Kidney (tissue), 14 donors: ENCODE results near the gene CRKL. TPM values are rescaled to one million over a fixed set of nuclear protein-coding genes. Genes with fewer than 3 reads are reported as not detected.
A peak's percentile ranks its signal among the peaks of the same experiment; 100 is the strongest.

ENCODE experiments used
- DNase-seq, 5 donors: peaks; one replicate each; pipeline ENCODE4 v3.0.0-alpha.2; 2013 to 2020
- FAIRE-seq: peaks from 2 replicates; lab custom pipeline; 2012; peaks lifted over from hg19 to GRCh38; lab: Jason Lieb, UNC
- H3K27ac ChIP-seq, 2 donors: one replicate each; pipeline ENCODE4 v1.7.0; 2013; ENCODE audit warnings: low read depth in 2 of 2, low read length in 2 of 2, inconsistent platforms in 1 of 2
- H3K27me3 ChIP-seq: one replicate; pipeline ENCODE4 v1.7.1; 2013; ENCODE audit warnings: low read length, inconsistent platforms; ENCODE audit not compliant: control insufficient read depth, insufficient read depth
- H3K36me3 ChIP-seq, 3 donors: one replicate each; pipeline versions ENCODE4 v1.7.0 to v1.7.1; 2013; ENCODE audit warnings: low read length in 3 of 3, control low read depth in 1 of 3, inconsistent platforms in 1 of 3; ENCODE audit not compliant: insufficient read depth in 3 of 3, control insufficient read depth in 2 of 3
- H3K4me1 ChIP-seq, 3 donors: one replicate each; pipeline versions ENCODE4 v1.7.0 to v1.7.1; 2013; ENCODE audit warnings: low read length in 3 of 3, inconsistent platforms in 1 of 3, low read depth in 1 of 3; ENCODE audit not compliant: control insufficient read depth in 2 of 3, insufficient read depth in 2 of 3
- H3K4me3 ChIP-seq, 3 donors: one replicate each; pipeline versions ENCODE4 v1.7.0 to v1.8.1; 2013; ENCODE audit warnings: low read length in 3 of 3, control low read depth in 1 of 3, inconsistent platforms in 1 of 3
- H3K9ac ChIP-seq, 3 donors: one replicate each; pipeline versions ENCODE4 v1.7.0 to v1.7.1; 2013; ENCODE audit warnings: low read length in 3 of 3, control low read depth in 1 of 3, inconsistent platforms in 1 of 3
- H3K9me3 ChIP-seq, 3 donors: one replicate each; pipeline versions ENCODE4 v1.7.0 to v1.7.1; 2013; ENCODE audit warnings: low read length in 3 of 3, control low read depth in 1 of 3, inconsistent platforms in 1 of 3; ENCODE audit not compliant: control insufficient read depth in 2 of 3, insufficient read depth in 1 of 3
- CTCF ChIP-seq: IDR thresholded peaks from 3 replicates; pipeline ENCODE4 v1.5.1; 2012; ENCODE audit warnings: mild to moderate bottlenecking, moderate library complexity, borderline replicate concordance; ENCODE audit not compliant: insufficient read depth; ENCODE audit errors: extremely low read depth
- intact Hi-C: fragments of 100-400 bp; cut with DNase I; formaldehyde crosslinking; loops from one replicate; pipeline ENCODE4 v1.11.1; 2022
- polyA plus RNA-seq: library from polyadenylated mRNA; stranded (reverse); fragments of 350-450 nt; fragmentation: Illumina TruSeq; extraction: RNeasy Lipid Tissue Mini Kit (QIAGEN cat#74804); gene quantifications from one replicate; pipeline ENCODE4 v1.2.3, GENCODE V29; 2014; ENCODE audit warnings: low read depth, low replicate concordance; ENCODE audit not compliant: insufficient read depth
- total RNA-seq: library from RNA; stranded (reverse); fragmentation: NEBNext Ultra II Directional; extraction: Animal tissue kit (Norgen Biotek cat#: 25700); gene quantifications from one replicate; pipeline ENCODE4 v1.2.1, GENCODE V29; 2021
- donor health status: control.
- donor health status: control.
- donor health status: control.
- donor health status: control.
- donor health status: control.
- donor health status: DM: yes; HTN: yes; CAD: no.
- donor health status: Normal renal cell carcinoma (clear cell type).

The CRKL gene
- total and polyA plus RNA-seq, 2 donors from 2014 or later: 11.9 to 44.7 TPM

GRCh38 chr22:20997536-20998257, 80.5 kb downstream of the CRKL start:
- no peak overlapping the region for H3K4me3 ChIP-seq
- peaks cover 0 to 17% (median 4%) of the 10 kb centered on the region in 3 donors for H3K4me1 ChIP-seq
- peak in 1 of 5 donors; percentile 65 for DNase-seq
- no peak overlapping the region for H3K9ac ChIP-seq
- no peak for TF ChIP-seq CTCF
- FAIRE-seq: no peak
- H3K27ac ChIP-seq: no peak overlapping the region
- peaks cover 0 to 9% (median 5%) of the 10 kb centered on the region in 3 donors for H3K36me3 ChIP-seq
- no peaks in the 10 kb centered on the region for H3K27me3 ChIP-seq
- no peaks in the 10 kb centered on the region for H3K9me3 ChIP-seq
- intact Hi-C loops: no loop called here

GRCh38 chr22:20998411-20999336, 81.5 kb downstream of the CRKL start:
- Histone ChIP-seq H3K27me3 (no peaks in the 10 kb centered on the region), H3K36me3 (peaks cover 0 to 9% (median 5%) of the 10 kb centered on the region in 3 donors), H3K9ac (no peak overlapping the region), H3K4me3 (no peak overlapping the region), H3K9me3 (no peaks in the 10 kb centered on the region), H3K27ac (no peak overlapping the region), H3K4me1 (peaks cover 0 to 24% (median 4%) of the 10 kb centered on the region in 3 donors)
- no peak for TF ChIP-seq CTCF
- intact Hi-C loops: no loop called here
- peak in 1 of 5 donors; percentile 61 for DNase-seq
- FAIRE-seq: no peak

- intact Hi-C loops: no loop called here
- FAIRE-seq (no peak), DNase-seq (peak in 2 of 5 donors; percentile 10 to 80)
- Histone ChIP-seq H3K36me3 (peaks cover 0 to 9% (median 5%) of the 10 kb centered on the region in 3 donors), H3K9me3 (no peaks in the 10 kb centered on the region), H3K4me3 (no peak overlapping the region), H3K27me3 (no peaks in the 10 kb centered on the region), H3K27ac (no peak overlapping the region), H3K4me1 (peaks cover 0 to 27% (median 4%) of the 10 kb centered on the region in 3 donors), H3K9ac (no peak overlapping the region)
- no peak for TF ChIP-seq CTCF
Measured at GRCh38 chr22:20999350-21000206, 82.4 kb downstream of the CRKL start.
